GM13976 (cell line): ENCODE data around the gene SELENOH.
"Not testable (repeated sequence)": the region's sequence is repeated elsewhere in the genome, so short reads cannot be mapped to it uniquely, and the experiment has no call there.

Experiments
- DNase-seq: peaks from one replicate; pipeline ENCODE4 v3.0.0; 2012; ENCODE audit warnings: low spot score
- in situ Hi-C: fragments of 300-500 bp; cut with MboI; formaldehyde crosslinking; loops from one replicate; pipeline ENCODE4 v1.12.0; 2022; ENCODE audit warnings: low sequenced_read_pairs, mixed read lengths, inconsistent platforms; ENCODE audit not compliant: unreplicated experiment
- TF ChIP-seq, protein P1 (sequence below): IDR thresholded peaks from 2 replicates; pipeline ENCODE4 v1.5.1; 2012; ENCODE audit warnings: borderline replicate concordance, mild to moderate bottlenecking; ENCODE audit not compliant: insufficient read depth; ENCODE audit errors: extremely low read depth, missing control alignments, control extremely low read depth

The SELENOH gene

DNA sequence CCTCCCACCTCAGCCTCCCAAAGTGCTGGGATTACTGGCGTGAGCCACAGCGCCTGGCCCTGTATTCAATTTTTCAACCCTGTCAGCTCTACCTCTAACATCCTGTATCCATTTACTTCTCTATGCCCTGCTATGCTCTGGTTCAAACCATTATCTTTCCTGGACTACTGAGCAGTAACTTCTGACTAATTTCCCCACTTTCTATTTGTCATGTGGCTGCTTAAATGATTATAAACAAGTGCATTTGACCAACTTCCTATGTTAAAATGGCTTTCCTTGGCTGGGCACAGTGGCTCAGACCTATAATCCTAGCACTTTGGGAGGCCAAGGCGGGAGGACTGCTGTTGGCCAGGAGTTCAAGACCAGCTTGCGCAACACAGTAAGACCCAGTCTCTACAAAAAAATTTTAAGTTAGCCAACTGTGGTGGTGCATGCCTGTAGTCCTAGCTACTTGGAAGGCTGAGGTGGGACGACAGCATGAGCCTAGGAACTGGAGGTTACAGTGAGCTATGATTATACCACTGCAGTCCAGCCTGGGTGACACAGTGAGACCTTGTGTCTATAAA lies 31.4 kb upstream of the SELENOH start:
- TF ChIP-seq, protein P1, sequence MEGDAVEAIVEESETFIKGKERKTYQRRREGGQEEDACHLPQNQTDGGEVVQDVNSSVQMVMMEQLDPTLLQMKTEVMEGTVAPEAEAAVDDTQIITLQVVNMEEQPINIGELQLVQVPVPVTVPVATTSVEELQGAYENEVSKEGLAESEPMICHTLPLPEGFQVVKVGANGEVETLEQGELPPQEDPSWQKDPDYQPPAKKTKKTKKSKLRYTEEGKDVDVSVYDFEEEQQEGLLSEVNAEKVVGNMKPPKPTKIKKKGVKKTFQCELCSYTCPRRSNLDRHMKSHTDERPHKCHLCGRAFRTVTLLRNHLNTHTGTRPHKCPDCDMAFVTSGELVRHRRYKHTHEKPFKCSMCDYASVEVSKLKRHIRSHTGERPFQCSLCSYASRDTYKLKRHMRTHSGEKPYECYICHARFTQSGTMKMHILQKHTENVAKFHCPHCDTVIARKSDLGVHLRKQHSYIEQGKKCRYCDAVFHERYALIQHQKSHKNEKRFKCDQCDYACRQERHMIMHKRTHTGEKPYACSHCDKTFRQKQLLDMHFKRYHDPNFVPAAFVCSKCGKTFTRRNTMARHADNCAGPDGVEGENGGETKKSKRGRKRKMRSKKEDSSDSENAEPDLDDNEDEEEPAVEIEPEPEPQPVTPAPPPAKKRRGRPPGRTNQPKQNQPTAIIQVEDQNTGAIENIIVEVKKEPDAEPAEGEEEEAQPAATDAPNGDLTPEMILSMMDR: no peak
- in situ Hi-C loops: no loop called here
- no peak for DNase-seq

DNA sequence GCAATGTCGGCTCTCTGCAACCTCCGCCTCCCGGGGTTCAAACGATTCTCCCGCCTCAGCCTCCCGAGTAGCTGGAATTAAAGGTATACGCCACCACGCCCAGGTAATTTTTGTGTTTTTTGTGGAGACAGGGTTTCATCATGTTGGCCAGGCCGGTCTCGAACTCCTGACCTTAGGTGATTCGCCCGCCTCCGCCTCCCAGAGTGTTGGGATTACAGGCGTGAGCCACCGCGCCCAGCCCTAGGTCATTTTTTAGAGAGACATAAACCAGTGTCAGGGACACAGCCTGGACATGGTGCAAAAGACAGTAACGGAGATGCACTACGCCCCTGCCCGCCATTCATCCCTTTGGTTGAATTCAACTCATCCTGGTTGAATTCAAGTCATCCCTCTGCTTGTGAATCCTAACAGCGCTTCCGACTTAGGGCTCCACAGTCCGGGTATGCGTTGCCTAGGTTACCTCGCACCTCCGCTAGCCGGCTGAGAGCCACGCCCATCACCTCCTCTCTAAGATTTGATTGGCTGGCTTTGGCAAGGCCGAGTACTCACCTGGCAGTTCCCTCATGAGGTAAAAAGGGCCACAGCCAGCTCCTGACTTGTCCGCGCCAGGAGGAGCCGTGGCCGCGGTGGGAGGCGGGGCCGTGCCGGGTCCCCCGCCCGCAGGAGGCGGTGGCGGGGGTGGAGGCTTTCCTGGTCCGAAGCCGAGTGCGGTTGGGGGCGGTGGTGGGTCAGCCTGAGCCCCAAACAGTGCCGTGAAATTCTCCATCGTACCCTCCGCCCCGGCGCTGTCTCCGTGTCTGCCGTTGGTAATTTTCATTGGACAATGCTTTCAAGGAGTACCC lies 29.7 kb upstream of the SELENOH start, which contains the start of gene MED19:
MED19 (minus strand) TSS at position 802 of the 842 bp plus-strand sequence; CDS start at position 766, 36 bp downstream.
- in situ Hi-C loops: no loop called here
- TF ChIP-seq, protein P1: no peak
- peak; percentile 83 for DNase-seq

DNA sequence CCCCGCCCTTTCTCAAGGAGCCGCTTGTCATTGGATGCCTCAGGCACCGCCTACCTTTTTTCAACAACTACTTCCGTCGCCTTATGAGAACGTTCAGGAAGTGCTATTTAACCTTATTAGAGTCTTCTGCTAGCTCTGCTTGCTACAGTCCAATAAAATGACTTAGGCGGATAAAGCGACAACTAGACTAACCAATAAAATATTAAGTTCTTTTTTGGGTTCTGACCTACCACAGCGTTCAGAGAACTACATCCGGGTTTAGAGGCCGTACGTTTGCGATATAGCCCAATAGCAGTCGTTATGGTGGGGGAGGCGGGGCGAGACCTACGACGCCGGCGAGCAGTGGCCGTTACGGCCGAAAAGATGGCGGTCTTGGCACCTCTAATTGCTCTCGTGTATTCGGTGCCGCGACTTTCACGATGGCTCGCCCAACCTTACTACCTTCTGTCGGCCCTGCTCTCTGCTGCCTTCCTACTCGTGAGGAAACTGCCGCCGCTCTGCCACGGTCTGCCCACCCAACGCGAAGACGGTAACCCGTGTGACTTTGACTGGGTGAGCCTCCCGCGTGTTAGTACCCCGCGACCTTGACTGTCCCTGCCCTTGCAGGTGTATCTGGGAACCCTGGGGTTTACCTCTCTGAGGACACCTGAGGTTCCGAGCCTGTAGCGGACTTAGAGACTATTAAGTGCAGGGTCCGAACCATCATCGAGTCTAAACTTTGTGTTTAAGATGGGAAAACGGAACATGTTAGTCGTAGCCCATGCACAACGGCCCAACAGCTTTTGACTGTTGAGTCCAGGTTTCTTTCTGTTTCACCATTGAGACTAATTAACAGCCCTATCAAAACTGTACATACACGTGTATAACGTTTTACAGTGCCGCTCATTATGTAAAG lies 28.8 kb upstream of the SELENOH start, which contains the start of gene TMX2:
TMX2 (plus strand) TSS at position 338 of the 895 bp plus-strand sequence; CDS start at position 364, 26 bp downstream.
- in situ Hi-C loops: no loop called here
- TF ChIP-seq, protein P1: no peak

DNA sequence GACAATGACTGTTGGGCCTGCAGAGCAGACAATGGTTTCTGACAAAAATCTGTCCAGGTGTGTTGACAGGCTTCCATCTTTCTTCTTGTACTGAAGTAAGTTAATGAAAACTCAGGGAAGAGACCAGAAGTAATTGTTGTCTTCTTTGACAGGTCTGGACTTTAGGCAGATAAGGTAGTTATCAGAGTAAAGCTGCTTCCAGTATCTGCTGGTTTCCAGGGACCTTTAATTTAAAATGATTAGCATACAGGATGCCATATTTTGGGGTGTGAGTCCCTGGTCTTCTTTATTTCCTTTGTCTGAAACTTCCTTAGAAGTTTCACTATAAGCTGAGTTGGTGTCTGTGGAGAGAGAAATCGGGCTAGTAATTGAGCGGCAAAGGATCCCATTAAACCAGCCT lies 27.5 kb upstream of the SELENOH start:
- TF ChIP-seq, protein P1: no peak

More for the DNA sequence above, 28.8 kb upstream of the SELENOH start, which contains the start of gene TMX2:
- DNase-seq: peak; percentile 93

DNA sequence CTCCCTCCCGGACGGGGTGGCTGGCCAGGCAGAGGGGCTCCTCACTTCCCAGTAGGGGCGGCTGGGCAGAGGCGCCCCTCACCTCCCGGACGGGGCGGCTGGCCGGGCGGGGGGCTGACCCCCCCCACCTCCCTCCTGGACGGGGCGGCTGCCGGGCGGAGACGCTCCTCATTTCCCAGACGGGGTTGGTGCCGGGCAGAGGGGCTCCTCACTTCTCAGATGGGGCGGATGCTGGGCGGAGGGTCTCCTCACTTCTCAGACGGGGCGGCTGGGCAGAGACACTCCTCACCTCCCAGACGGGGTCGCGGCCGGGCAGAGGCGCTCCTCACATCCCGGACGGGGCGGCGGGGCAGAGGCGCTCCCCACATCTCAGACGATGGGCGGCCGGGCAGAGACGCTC lies 24.6 kb upstream of the SELENOH start:
- DNase-seq, in situ Hi-C loops: not testable (repeated sequence)

More for the DNA sequence above, 27.5 kb upstream of the SELENOH start:
- in situ Hi-C loops: no loop called here
- no peak for DNase-seq

DNA sequence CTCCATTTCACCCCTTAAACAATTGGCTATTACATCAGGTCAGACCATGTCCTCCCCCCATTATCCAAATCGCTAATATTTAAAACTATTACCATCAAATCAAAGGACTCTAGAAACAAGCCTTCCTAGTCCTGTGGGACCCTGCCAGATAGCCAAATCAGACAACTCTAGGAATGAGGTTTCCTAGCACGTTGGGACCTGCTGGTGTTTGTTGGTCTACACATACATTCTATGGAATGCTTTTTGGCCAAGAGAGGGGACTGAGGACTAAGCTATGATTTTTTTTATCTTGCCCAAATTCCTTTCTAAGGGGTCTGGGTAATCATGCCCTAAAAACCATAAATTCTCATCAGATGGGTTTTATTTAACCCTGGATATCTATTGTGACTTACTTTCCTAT lies 14.1 kb upstream of the SELENOH start:
- TF ChIP-seq, protein P1: no peak
- in situ Hi-C loops: no loop called here
- DNase-seq: no peak
